Fibroblast of villous mesenchyme (primary cell): ENCODE measurements around the gene PGAP3. TPM values are rescaled to one million over a fixed set of nuclear protein-coding genes. Genes with fewer than 3 reads are reported as not detected.

Experiments
- DNase-seq: peaks from one replicate; pipeline ENCODE4 v3.0.0-alpha.2; 2010; ENCODE audit warnings: low read depth
- H3K4me3 ChIP-seq: 2 replicates; pipeline ENCODE4 v1.5.1; 2011; ENCODE audit warnings: low read depth, mild to moderate bottlenecking, low read length
- CTCF ChIP-seq: IDR thresholded peaks from 2 replicates; pipeline ENCODE4 v1.5.1; 2012; ENCODE audit warnings: low read depth, mild to moderate bottlenecking, low read length; ENCODE audit not compliant: insufficient read depth
- total RNA-seq: library from RNA; depleted of rRNA; stranded (reverse); fragments of >200 nt; gene quantifications from 2 replicates; pipeline ENCODE4 v1.2.3, GENCODE V29; 2012

Gene PGAP3
- total RNA-seq, 1 donor, result 4.7 TPM

GRCh38 chr17:39628655-39629493, 59.0 kb downstream of the PGAP3 start:
- no peak for DNase-seq
- TF ChIP-seq CTCF, result no peak
- H3K4me3 ChIP-seq, result no peak overlapping the region

GRCh38 chr17:39627712-39628516, 59.9 kb downstream of the PGAP3 start:
- no peak for TF ChIP-seq CTCF
- no peak for DNase-seq
- no peak overlapping the region for H3K4me3 ChIP-seq

- no peak overlapping the region for H3K4me3 ChIP-seq
These were observed 60.7 kb downstream of the PGAP3 start for GRCh38 chr17:39627047-39627711.

GRCh38 chr17:39626171-39627046, 61.4 kb downstream of the PGAP3 start, which contains the start of gene PPP1R1B:
TSS of gene PPP1R1B (plus strand) at chr17:39626952. CDS start at chr17:39627393, 441 bp downstream.
- no peak for TF ChIP-seq CTCF
- no peak within 1 kb of the TSS for H3K4me3 ChIP-seq
- no peak for DNase-seq

More at GRCh38 chr17:39627047-39627711, 60.7 kb downstream of the PGAP3 start:
- TF ChIP-seq CTCF, result no peak
- DNase-seq, result no peak

GRCh38 chr17:39625198-39625785, 62.6 kb downstream of the PGAP3 start:
- no peak overlapping the region for H3K4me3 ChIP-seq
- DNase-seq, result no peak
- TF ChIP-seq CTCF, result no peak

- TF ChIP-seq CTCF, result no peak
- DNase-seq, result no peak
- H3K4me3 ChIP-seq, result no peak overlapping the region
These were observed 63.5 kb downstream of the PGAP3 start for GRCh38 chr17:39624313-39624712.
